ENCODE measurements around the gene HNRNPL.

DNA sequence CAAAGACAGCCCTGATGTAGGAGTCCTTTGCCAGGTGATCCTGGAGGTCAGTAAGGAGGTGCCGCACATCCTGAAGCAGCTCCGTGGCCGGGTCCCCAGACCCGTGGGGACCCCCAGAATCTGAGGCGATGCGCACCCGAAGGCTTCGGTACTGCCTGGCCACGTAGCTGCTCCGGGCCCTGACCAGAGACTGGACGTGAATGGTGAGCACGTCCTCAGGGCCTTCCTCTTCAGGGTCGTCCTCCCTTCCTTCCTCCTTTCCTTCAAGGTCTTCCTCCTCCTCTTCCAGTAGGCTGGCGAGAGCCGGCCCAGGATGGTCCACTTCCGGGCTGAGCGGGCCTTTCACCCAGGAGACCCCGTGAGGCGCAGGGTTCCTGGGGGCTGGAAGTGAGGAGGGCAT is 20.8 kb upstream of the HNRNPL start:
- no peak for TF ChIP-seq MAZ (IDR thresholded peaks at IDR 0.05; ENCODE audit: borderline replicate concordance, low read depth, low read length)
- TF ChIP-seq, protein P1, sequence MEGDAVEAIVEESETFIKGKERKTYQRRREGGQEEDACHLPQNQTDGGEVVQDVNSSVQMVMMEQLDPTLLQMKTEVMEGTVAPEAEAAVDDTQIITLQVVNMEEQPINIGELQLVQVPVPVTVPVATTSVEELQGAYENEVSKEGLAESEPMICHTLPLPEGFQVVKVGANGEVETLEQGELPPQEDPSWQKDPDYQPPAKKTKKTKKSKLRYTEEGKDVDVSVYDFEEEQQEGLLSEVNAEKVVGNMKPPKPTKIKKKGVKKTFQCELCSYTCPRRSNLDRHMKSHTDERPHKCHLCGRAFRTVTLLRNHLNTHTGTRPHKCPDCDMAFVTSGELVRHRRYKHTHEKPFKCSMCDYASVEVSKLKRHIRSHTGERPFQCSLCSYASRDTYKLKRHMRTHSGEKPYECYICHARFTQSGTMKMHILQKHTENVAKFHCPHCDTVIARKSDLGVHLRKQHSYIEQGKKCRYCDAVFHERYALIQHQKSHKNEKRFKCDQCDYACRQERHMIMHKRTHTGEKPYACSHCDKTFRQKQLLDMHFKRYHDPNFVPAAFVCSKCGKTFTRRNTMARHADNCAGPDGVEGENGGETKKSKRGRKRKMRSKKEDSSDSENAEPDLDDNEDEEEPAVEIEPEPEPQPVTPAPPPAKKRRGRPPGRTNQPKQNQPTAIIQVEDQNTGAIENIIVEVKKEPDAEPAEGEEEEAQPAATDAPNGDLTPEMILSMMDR (IDR thresholded peaks at IDR 0.05) = no peak
- no peak for TF ChIP-seq ZFP36 (IDR thresholded peaks at IDR 0.05; ENCODE audit: borderline replicate concordance, partially characterized antibody)

Measured in A549 (cell line).